GM21526 (cell line): ENCODE data around the gene STK32C.

Experiments used
- ATAC-seq: cut with Tn5 transposase; IDR thresholded peaks from one replicate; pipeline ENCODE4 v1.9.1; 2021; ENCODE audit warnings: moderate library complexity; ENCODE audit not compliant: unreplicated experiment, low FRiP score

Gene STK32C

DNA sequence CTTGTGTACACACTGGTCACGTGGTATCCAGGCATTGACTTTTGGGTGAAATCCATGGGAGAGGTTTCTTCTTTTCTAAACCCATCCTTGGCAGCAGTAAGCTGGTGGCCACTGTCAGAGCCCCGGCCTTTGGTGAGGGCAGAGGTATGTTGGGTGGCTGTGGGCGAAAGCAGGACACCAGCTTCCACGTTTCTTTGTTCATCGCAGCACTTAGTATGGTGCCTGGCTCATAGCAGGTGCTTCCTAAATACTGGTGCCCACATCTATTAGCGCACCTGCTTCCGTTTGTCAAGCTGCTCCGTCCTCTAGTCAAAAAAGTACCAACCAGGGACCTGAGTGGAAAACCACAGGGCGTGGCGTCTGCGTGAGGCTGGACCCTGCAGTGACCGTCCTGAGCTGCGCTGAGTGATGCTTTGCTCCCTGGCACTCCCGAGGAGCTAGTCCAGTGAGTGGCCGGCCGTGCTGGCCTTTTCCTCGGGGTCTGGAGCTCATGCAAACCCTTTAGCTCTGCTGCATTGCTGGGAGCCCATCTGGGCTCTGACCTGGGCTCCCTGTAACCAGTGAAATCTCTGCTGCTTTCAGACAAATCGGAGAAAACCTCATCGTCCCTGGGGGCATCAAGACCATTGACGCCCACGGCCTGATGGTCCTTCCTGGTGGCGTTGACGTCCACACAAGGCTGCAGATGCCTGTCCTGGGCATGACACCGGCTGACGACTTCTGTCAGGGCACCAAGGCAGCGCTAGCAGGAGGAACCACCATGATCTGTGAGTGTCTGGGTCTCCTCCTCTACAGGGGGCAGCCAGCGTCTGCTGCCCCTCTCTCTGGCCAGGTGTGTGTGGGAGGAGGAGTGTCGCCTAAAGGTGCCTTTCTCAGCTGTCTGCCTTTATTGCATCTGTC lies 115.4 kb downstream of the STK32C start:
- ATAC-seq: no peak

- no peak for ATAC-seq
These were observed 117.8 kb downstream of the STK32C start for GRCh38 chr10:132189810-132190422.

GRCh38 chr10:132189016-132189415 lies 118.7 kb downstream of the STK32C start:
- ATAC-seq: no peak

DNA sequence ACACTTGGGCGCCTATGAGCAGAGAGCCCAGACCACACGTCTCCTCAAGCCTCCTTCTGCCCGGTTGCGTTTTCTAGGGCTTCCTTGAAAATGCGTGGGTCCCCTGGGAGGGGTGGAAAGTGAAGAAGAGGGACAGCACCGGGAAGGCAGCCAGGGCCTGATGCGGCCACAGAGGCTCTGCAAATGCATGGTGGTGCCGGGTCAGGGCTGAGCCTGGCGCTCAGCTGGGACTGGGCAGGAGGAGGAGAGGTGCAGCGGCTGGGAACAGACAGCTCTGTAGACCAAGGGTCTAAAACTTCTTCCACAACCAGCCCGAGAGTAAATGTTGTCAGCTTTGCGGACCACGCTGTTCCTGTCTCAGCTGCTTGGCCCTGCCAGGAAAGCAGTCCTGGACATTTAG lies 119.4 kb downstream of the STK32C start:
- no peak for ATAC-seq

DNA sequence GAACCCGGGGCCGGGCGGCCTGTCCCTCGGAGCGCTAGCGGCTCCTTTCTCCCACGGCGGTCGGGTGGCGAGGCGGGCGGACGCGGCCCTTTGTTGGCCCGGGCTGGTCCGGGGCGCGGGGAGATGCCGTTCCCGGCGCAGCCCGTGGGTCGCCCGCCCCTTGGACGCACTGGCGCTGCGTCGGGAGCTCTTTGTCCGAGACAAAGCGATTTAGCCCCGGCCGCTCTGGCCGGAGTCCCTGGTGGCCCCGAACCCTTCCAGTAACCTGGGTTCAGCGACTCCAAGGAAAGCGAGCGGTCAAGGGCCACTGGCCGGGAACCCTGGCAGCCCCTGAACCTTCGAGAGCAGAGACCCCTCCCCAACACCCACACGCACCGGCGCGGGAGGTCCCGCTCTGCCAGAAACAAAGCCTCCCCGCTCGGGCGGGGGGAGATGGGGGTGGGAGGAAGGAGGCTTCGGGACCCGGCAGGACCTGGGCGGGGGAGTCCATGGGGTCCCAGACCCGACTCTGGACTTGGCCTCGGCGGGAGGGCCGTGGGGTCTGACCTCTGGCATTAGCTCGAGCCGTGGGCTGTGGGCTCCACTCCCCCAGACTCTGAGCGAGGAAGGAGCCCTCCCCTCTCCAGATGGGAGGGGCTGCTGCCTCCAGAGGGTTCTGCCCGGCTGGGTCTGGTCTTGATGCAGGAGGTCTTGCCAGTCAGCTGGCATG lies 120.2 kb downstream of the STK32C start:
- no peak for ATAC-seq

DNA sequence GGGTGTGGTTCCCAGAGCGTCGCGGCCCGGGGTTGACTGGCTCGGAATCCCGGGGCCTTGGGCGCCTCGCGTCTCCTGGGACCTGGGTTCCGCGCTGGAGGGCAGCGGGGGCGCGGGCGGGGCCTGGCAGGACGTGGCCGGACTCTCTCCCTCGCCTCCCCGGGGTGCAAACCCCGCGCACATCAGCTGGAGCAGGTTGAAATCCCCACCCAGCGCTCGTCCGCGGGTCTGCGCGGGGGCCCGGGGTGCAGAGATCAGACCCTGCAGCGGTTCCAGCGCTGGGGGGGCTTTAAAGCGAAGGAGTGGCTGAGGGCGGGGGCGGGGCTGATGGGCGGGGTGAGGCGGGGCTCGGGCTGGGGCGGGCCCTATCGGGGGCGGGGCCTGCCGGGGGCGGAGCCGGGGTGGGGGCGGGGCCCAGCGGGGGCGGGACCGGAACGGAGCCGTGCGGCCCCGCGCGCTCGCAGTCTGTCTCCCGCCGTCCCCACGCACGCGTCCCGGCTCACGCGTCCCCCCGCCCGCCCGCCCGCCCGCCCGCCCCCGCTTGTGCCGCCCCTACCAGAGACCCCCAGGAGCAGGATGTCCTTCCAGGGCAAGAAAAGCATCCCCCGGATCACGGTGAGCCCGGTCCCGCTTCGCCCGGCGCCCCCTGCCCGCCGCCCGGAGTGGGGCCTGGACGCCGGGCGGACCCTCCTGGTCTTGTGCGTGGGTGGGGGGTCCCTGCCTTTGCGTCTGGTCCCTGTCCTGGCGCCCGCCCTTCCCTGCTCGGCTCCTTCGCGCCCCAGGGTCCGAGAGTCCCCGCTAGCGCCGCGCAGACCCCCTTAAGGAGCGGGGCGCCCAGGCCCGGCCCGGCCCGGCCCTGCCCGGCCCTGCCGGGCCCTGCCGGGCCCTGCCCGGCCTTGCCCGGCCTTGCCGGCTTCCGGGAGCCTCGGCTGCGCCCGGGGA lies 121.0 kb downstream of the STK32C start, which contains the start of gene DPYSL4:
DPYSL4 (plus strand) TSS at position 461 of the 942 bp plus-strand sequence; CDS start at position 577, 116 bp downstream.
- ATAC-seq: no peak

- no peak for ATAC-seq
These were observed 121.9 kb downstream of the STK32C start for GRCh38 chr10:132185601-132186487.

- no peak for ATAC-seq
These were observed 122.7 kb downstream of the STK32C start for GRCh38 chr10:132184816-132185593.

DNA sequence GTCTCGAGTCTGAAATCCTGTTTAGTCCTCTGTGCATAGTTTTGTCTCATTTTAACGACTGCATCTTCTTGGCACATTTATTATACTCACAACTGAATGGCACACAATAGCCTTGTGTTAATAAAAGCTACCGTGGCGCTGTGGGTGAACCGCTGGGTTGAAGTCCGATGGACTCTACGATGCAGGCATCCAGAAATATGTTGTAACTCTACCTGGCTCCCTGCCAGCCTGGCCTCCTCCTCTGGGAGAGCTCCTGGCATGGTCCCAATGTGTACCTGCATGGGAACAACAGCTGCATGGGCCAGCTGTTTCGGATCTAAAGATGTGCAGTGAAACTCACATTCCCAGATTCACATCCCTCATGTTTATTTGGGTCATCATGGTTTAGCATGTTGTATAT lies 124.7 kb downstream of the STK32C start:
- no peak for ATAC-seq

DNA sequence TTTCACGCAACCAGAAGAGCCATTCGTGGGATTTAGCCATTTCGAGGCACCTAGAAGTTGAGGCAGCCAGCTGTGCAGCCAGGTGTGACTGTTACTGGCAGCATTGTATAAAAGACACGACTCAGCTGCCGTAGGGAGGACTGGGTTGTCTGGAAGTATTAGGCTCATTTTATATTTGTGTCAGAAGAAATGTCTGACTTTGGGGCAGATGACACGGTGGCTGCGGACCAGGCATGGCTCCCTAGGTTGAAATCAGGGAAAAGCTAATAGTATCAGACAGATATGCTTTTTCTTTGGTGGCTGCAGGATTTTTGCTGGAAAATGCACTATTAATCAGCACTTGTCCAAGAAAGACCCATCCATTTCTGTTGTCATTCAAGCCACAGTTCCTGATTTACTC lies 125.2 kb downstream of the STK32C start:
- ATAC-seq: no peak

GRCh38 chr10:132181691-132182425 lies 125.9 kb downstream of the STK32C start:
- no peak for ATAC-seq

GRCh38 chr10:132180736-132181135 lies 127.0 kb downstream of the STK32C start:
- no peak for ATAC-seq

GRCh38 chr10:132179551-132180392 lies 128.0 kb downstream of the STK32C start:
- no peak for ATAC-seq

GRCh38 chr10:132178672-132179545 lies 128.8 kb downstream of the STK32C start:
- ATAC-seq: no peak

GRCh38 chr10:132178046-132178445 lies 129.7 kb downstream of the STK32C start:
- ATAC-seq: no peak
